GM19324 (cell line): ENCODE data around the gene ROCK1.

ENCODE experiments used
- ATAC-seq: cut with Tn5 transposase; IDR thresholded peaks from one replicate; pipeline ENCODE4 v1.9.1; 2021; ENCODE audit warnings: mild to moderate bottlenecking, moderate library complexity; ENCODE audit not compliant: unreplicated experiment, low FRiP score

ROCK1 gene

GRCh38 chr18:21109936-21110712, 1.5 kb downstream of the ROCK1 start:
- no peak for ATAC-seq

- no peak for ATAC-seq
These were observed 5.7 kb downstream of the ROCK1 start for GRCh38 chr18:21105936-21106335.

DNA sequence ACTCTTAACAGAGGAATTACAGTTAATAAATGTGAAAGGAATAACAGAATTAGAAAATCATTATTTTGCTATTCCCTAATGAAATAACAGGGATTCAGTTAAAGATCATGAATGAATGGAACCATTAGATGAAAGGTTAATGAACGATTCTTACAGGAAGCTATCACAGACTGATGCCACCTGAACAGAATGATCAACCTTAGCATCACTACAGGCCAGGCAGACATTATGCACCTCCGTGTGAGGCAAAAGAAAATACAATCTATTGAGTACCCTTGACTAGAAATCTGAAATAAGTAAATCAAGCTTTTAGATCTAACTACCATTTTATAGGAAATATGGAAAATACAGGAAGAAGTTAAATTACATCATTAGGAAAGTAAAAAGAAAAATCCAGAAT, 10.4 kb downstream of the ROCK1 start:
- ATAC-seq: no peak

GRCh38 chr18:21100678-21101077, 10.9 kb downstream of the ROCK1 start:
- no peak for ATAC-seq

DNA sequence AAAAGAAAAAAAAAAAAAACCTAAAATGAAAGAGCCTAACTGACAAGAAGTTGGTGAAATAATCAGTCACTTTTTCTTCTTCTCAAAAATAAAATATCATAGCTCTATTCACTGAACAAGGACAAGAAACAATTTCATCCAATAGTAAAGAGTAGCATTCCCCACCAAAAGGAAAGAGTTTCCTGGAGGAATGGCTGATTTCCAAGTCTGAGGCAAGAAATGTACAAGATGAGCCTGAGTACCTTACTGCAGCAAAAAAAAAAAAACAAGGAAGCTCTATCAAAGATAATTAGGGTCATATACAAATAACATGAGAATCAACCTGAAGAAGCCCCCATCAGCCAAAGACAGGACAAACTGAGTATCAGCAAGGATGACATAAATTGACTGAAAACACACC, 11.5 kb downstream of the ROCK1 start:
- no peak for ATAC-seq

DNA sequence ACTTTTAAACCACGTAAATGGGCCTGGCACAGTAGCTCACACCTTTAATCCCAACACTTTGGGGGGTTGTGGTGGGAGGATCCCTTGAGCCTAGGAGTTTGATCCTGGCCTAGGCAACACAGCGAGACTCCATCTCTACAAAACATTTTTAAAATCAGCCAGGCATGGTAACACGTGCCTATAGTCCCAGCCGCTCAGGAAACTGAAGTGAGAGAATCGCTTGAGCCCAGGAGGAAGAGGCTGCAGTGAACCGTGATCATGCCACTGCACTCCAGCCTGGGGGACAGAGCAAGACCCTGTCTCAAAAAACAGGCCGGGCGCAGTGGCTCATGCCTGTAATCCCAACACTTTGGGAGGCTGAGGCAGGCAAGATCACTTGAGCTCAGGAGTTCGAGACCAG, 12.2 kb downstream of the ROCK1 start:
- peak; percentile 73 for ATAC-seq

GRCh38 chr18:21096760-21097159, 14.9 kb downstream of the ROCK1 start:
- ATAC-seq: no peak

- ATAC-seq: no peak
These were observed 18.5 kb downstream of the ROCK1 start for GRCh38 chr18:21093133-21093532.

- no peak for ATAC-seq
These were observed 20.9 kb downstream of the ROCK1 start for GRCh38 chr18:21090680-21091079.

DNA sequence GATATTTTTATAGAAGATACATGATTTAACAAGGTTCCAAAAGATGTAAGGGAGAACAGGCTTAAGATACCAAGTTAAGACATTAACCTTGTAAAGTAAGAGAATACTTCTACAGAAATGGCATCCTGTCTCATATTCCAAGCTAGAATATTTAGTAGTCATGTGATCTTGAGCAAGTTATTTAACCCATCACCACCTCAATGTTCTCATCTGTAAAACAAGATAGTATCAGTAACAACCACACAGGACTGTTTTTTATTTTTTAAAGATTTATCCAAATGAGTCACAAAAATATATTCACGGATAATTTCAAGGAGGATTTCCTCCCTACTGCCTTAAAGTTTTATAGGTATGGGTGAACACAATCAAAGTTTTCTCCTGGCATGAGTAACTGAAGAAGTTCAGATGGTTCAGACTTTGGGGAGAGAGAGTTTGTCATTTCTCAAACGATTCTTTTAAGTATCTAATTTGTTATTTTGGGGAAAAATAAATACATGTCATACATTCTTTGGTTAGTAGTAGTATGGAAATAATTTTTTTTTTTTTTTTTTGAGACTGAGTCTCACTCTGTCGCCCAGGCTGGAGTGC, 25.9 kb downstream of the ROCK1 start:
- no peak for ATAC-seq

DNA sequence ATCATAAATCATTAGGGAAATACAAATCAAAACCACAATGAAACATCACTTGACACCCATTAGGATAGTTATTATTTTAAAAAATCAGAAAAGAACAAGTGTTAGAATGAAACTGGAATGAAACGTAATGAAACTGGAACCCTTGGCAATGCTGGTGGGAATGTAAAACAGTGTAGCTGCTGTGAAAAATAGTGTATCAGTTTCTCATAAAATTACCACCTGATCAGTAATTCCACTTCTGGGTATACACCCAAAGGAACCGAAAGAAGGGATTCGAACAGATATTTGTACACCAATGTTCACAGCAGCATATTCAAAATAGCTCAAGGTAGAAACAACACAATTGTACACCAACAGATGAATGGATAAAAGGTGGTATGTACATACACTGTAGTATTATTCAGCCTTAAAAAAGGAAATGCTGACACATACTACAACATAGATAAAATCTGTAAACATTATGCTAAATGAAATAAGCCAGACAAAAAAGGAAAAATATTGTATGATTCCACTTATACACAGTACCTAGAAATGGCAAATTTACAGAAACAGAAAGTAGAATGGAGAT, 27.0 kb downstream of the ROCK1 start:
- ATAC-seq: no peak

- no peak for ATAC-seq
These were observed 28.6 kb downstream of the ROCK1 start for GRCh38 chr18:21083017-21083416.

- no peak for ATAC-seq
These were observed 30.2 kb downstream of the ROCK1 start for GRCh38 chr18:21081426-21081825.

- ATAC-seq: no peak
These were observed 31.0 kb downstream of the ROCK1 start for GRCh38 chr18:21080576-21080975.

DNA sequence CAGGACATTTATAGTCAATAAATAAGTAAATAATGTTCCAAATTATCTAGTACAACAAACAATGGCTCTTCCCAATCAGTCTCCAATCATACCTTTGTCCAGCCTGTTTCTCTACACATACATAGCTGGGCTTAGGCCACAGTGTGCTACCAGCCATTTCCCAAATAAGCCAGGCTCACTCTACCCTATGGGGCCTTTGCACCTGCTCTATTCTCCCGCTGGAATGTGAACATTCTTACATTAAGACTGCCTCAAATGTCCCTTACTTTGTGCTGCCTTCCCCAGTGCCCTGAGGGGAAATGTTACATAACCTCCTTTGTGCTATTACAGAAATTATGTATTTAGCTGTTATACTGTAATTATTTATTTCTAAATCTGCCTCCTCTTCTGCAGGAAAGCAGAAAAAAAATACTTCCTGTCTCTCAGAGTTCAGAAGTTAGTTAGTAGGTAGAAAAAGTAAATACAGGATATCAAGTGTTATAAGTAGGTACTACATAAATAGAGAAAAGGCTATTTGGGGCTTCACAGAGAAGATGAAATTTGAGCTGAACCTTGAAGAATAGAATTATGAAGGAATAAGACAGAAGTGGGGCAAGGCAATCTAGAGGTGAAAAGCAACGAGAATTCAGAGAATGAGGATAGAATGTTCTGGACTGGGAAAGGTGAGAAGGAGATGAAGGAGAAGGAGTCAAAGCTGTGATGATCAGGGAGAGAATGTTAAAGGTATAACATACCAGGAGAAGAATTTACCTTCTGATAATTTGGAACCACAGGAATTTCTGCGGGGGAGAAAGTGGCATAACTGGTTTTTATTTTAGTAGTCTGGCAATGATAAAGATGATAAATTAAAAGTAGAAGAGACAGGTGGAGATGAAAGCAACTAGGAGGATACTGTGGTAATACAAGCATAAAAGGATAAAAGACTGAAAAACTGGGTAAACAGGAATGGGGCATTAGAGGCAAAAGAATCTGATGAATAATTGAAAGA, 37.0 kb downstream of the ROCK1 start:
- no peak for ATAC-seq

DNA sequence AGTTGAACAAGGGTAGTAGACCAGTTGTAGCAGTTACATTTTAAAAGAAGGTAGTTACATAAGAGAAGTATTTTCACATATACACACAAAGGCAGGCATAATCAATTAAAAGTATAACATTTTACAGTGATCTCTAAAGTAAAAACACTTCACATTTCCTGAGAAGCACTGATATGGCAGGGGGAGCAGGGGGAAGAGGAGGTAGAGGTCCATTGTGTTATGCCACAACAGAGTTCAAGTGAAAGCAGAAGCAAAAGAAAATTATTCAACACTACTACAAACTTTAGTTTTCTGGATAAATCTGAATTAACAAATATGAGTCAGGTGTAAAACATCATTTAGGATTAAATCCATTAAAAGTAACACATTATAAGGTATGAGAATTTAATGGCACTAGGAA, 38.4 kb downstream of the ROCK1 start:
- no peak for ATAC-seq

GRCh38 chr18:21071071-21071470, 40.5 kb downstream of the ROCK1 start:
- ATAC-seq: no peak

- no peak for ATAC-seq
These were observed 42.1 kb downstream of the ROCK1 start for GRCh38 chr18:21069468-21069867.

GRCh38 chr18:21064347-21064746, 47.3 kb downstream of the ROCK1 start:
- ATAC-seq: no peak

DNA sequence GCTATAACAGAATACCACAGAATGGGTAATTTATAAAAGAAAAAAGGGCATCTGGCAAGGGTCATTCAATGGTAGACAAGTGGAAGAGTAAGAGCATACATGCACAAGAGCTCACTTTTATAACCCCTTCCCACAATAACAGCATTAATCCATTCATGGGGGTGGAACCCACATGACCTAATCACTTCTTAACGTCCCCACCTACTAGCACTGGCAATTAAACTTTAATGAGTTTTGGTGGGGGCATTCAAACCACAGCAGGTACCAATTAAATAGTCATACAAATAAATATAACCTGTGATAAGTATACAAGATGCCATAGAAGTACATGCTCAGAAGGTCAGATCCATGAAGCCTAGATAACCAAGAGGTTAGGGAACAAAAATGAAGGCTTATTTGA, 48.6 kb downstream of the ROCK1 start:
- ATAC-seq: no peak

- no peak for ATAC-seq
These were observed 54.5 kb downstream of the ROCK1 start for GRCh38 chr18:21057112-21057511.
